Endothelial cell of umbilical vein (primary cell): ENCODE measurements around the gene TSEN2. TPM values are rescaled to one million over a fixed set of nuclear protein-coding genes. Genes with fewer than 3 reads are reported as not detected.

Source experiments
- BruUV-seq: library from RNA; stranded (reverse); fragments of 400-500 nt; replicated peaks from 2 replicates; lab custom pipeline; 2021; lab: Mats Ljungman, UMichigan
- CTCF ChIA-PET: fragments of 300-600, 350-600 bp; sonication (Branson Sonifier 250); formaldehyde crosslinking; loops from one replicate; lab custom pipeline; 2021; ENCODE audit warnings: antibody characterized with exemption, inconsistent platforms; lab: Charles Lee
- POLR2A ChIA-PET: fragments of 300-600, 350-600 bp; sonication (Branson Sonifier 250); formaldehyde crosslinking; loops from one replicate; lab custom pipeline; 2021; ENCODE audit warnings: antibody characterized with exemption, inconsistent platforms; lab: Charles Lee
- DNase-seq: peaks from one replicate; pipeline ENCODE4 v3.0.0-alpha.2; 2011; ENCODE audit warnings: low read depth, low spot score
- FAIRE-seq: peaks from 2 replicates; lab custom pipeline; 2011; peaks lifted over from hg19 to GRCh38; lab: Jason Lieb, UNC
- H2AFZ ChIP-seq: 2 replicates; pipeline ENCODE4 v1.6.0; 2012; ENCODE audit warnings: low read depth, low read length, control low read depth, inconsistent platforms
- H3K27ac ChIP-seq: 2 replicates; pipeline ENCODE4 v1.5.1; 2011; ENCODE audit warnings: low read depth, mild to moderate bottlenecking, control low read depth, low read length, moderate library complexity; ENCODE audit not compliant: insufficient read depth
- H3K27me3 ChIP-seq, 2 experiments: 2 replicates each; pipeline versions ENCODE4 v1.6.0 to v1.6.1; 2011; ENCODE audit warnings: low read length in 2 of 2, mixed read lengths in 1 of 2; ENCODE audit not compliant: control insufficient read depth in 2 of 2, insufficient read depth in 2 of 2
- H3K36me3 ChIP-seq, 2 experiments: 2 replicates in 1 of 2; 3 replicates in 1 of 2; pipeline ENCODE4 v1.5.1; 2011; ENCODE audit warnings: low read length in 2 of 2, mild to moderate bottlenecking in 1 of 2, moderate library complexity in 1 of 2; ENCODE audit not compliant: control insufficient read depth in 2 of 2, insufficient read depth in 2 of 2; ENCODE audit errors: extremely low read depth in 1 of 2
- H3K4me1 ChIP-seq: 3 replicates; pipeline ENCODE4 v1.5.1; 2011; ENCODE audit warnings: mild to moderate bottlenecking, low read length; ENCODE audit not compliant: control insufficient read depth, insufficient read depth; ENCODE audit errors: extremely low read depth
- H3K4me2 ChIP-seq: 2 replicates; pipeline ENCODE4 v1.6.1; 2011; ENCODE audit warnings: low read length, control low read depth, mixed read lengths; ENCODE audit not compliant: insufficient read depth
- H3K4me3 ChIP-seq, 3 experiments: fragments of 200-600 bp in 1 of 3; sonication (generic), shearing (Covaris generic) in 1 of 3; replicated peaks in 1 of 3; 2 replicates each; pipeline ENCODE4 v1.5.1; 2011 to 2016; ENCODE audit warnings: control low read depth in 3 of 3, low read length in 3 of 3, mild to moderate bottlenecking in 2 of 3, inconsistent platforms in 1 of 3, low read depth in 1 of 3, moderate library complexity in 1 of 3; ENCODE audit not compliant: insufficient read depth in 1 of 3
- H3K79me2 ChIP-seq: 2 replicates; pipeline ENCODE4 v1.6.0; 2012; ENCODE audit warnings: low read length, inconsistent platforms; ENCODE audit not compliant: control insufficient read depth, insufficient read depth
- H3K9ac ChIP-seq: replicated peaks from 2 replicates; pipeline ENCODE3; 2011; ENCODE audit warnings: low read length, control low read depth; ENCODE audit not compliant: insufficient read depth; ENCODE audit errors: extremely low read depth
- H3K9me1 ChIP-seq: replicated peaks from 3 replicates; pipeline ENCODE4 v1.6.0; 2011; ENCODE audit warnings: mild to moderate bottlenecking, low read length; ENCODE audit not compliant: control insufficient read depth, insufficient read depth; ENCODE audit errors: extremely low read depth
- H3K9me3 ChIP-seq: replicated peaks from 2 replicates; pipeline ENCODE4 v1.5.1; 2012; ENCODE audit warnings: low read length, inconsistent platforms; ENCODE audit not compliant: control insufficient read depth, insufficient read depth
- H4K20me1 ChIP-seq: replicated peaks from 2 replicates; pipeline ENCODE3; 2011; ENCODE audit warnings: mild to moderate bottlenecking, low read length; ENCODE audit not compliant: control insufficient read depth, insufficient read depth; ENCODE audit errors: extremely low read depth
- EZH2 ChIP-seq: IDR thresholded peaks from 2 replicates; pipeline ENCODE4 v1.6.1; 2012; ENCODE audit warnings: borderline replicate concordance, low read depth, mild to moderate bottlenecking, moderate library complexity, low read length, inconsistent platforms; ENCODE audit not compliant: severe bottlenecking
- FOS ChIP-seq: IDR thresholded peaks from 2 replicates; pipeline ENCODE4 v1.6.1; 2011; ENCODE audit warnings: mild to moderate bottlenecking, low read length, moderate library complexity, borderline replicate concordance; ENCODE audit not compliant: insufficient read depth
- GATA2 ChIP-seq: IDR thresholded peaks from 2 replicates; pipeline ENCODE4 v1.7.0; 2011; ENCODE audit warnings: low read depth, mild to moderate bottlenecking, moderate library complexity, mixed read lengths, low read length; ENCODE audit not compliant: insufficient read length, insufficient read depth
- MYC ChIP-seq: IDR thresholded peaks from one replicate; pipeline ENCODE4 v1.6.1; 2011; ENCODE audit warnings: mild to moderate bottlenecking, low read depth, low read length
- POLR2A ChIP-seq: IDR thresholded peaks from 2 replicates; pipeline ENCODE4 v1.6.1; 2012; ENCODE audit warnings: low read depth, mild to moderate bottlenecking, control low read depth, low read length
- dilution Hi-C: fragments of 300-500 bp; cut with MboI; formaldehyde crosslinking; loops from one replicate; pipeline ENCODE4 v1.15.0; 2019; ENCODE audit warnings: low sequenced_read_pairs; ENCODE audit not compliant: extremely low pct_ligation_motif_present
- intact Hi-C: fragments of 100-400 bp; cut with micrococcal nuclease; formaldehyde crosslinking; loops from one replicate; pipeline ENCODE4 v1.10.0; 2022
- polyA plus RNA-seq, 4 experiments: library from polyadenylated mRNA; depleted of rRNA in 3 of 4; stranded (reverse) in 3 of 4; unstranded in 1 of 4; fragments of >200 nt; gene quantifications; 2 replicates each; pipeline versions ENCODE4 v1.2.1 to v1.2.3, GENCODE V29; 2011 to 2012; ENCODE audit warnings: missing spikeins in 1 of 4
- total RNA-seq: library from RNA; stranded (reverse); gene quantifications from 2 replicates; pipeline ENCODE4 v1.2.3, GENCODE V29; 2021
- TF ChIP-seq, protein P1 (sequence below), 2 donors: IDR thresholded peaks; 1 replicate in 1 of 2; 2 replicates in 1 of 2; pipeline ENCODE4 v1.5.1; 2011; ENCODE audit warnings: low read length in 2 of 2, mild to moderate bottlenecking in 2 of 2, moderate library complexity in 2 of 2, control low read depth in 1 of 2, inconsistent platforms in 1 of 2, low read depth in 1 of 2; ENCODE audit not compliant: insufficient read depth in 1 of 2; ENCODE audit errors: extremely low read depth in 1 of 2
- TF ChIP-seq, protein P2 (sequence below): IDR thresholded peaks from 2 replicates; pipeline ENCODE4 v1.6.1; 2011; ENCODE audit not compliant: insufficient read depth, insufficient read length

TSEN2 gene
- total and polyA plus RNA-seq, 2 donors (not counting 3 experiments of a cell fraction or from before 2014, with no cell fraction given): 8.3 to 12.1 TPM

DNA sequence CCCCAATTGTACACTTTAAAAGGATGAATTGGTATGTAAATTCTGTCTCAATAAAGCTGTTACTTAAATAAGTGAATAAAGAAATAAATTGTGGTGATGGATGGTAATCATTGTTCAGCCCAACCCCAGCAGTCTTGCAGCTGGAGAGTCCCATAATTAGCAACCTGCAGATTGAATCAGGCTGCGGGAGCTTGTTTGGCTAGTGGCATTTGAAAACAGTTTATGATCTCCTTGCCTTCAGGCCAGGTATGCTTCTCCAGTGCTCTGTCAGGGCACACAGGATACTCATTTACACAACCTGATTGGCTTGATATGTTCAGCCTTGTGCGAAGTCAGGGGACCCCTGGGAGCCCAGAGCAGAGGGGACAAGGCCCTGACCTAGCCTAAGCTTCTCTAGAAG, 16.5 kb upstream of the TSEN2 start:
- Histone ChIP-seq H3K27me3 (no peaks in the 10 kb centered on the region), H3K4me1 (peaks cover 1% of the 10 kb centered on the region), H3K4me2 (no peak overlapping the region), H3K79me2 (no peaks in the 10 kb centered on the region), H3K9me1 (no peaks in the 10 kb centered on the region), H3K9ac (no peak overlapping the region), H2AFZ (no peak overlapping the region), H4K20me1 (no peaks in the 10 kb centered on the region), H3K27ac (no peak overlapping the region), H3K4me3 (no peak overlapping the region), H3K9me3 (no peaks in the 10 kb centered on the region), H3K36me3 (no peaks in the 10 kb centered on the region)
- no peak for TF ChIP-seq EZH2
- no peak for TF ChIP-seq POLR2A
- TF ChIP-seq, protein P1, sequence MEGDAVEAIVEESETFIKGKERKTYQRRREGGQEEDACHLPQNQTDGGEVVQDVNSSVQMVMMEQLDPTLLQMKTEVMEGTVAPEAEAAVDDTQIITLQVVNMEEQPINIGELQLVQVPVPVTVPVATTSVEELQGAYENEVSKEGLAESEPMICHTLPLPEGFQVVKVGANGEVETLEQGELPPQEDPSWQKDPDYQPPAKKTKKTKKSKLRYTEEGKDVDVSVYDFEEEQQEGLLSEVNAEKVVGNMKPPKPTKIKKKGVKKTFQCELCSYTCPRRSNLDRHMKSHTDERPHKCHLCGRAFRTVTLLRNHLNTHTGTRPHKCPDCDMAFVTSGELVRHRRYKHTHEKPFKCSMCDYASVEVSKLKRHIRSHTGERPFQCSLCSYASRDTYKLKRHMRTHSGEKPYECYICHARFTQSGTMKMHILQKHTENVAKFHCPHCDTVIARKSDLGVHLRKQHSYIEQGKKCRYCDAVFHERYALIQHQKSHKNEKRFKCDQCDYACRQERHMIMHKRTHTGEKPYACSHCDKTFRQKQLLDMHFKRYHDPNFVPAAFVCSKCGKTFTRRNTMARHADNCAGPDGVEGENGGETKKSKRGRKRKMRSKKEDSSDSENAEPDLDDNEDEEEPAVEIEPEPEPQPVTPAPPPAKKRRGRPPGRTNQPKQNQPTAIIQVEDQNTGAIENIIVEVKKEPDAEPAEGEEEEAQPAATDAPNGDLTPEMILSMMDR (IDR thresholded peaks at IDR 0.05; ENCODE audit: extremely low read depth in 1 of 2, insufficient read depth in 1 of 2, low read depth in 1 of 2, low read length in 2 of 2): no peak
- TF ChIP-seq, protein P2, sequence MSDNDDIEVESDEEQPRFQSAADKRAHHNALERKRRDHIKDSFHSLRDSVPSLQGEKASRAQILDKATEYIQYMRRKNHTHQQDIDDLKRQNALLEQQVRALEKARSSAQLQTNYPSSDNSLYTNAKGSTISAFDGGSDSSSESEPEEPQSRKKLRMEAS: no peak
- TF ChIP-seq FOS: no peak
- no peak for TF ChIP-seq GATA2
- TF ChIP-seq MYC: no peak
- DNase-seq (no peak), FAIRE-seq (no peak)
- ChIA-PET CTCF (interaction anchor here (1.3 to 4.4 kb wide), 2 partner anchors 12 to 17 kb away, joined by 4 to 16 read pairs; partner anchors contain the start of gene TSEN2), POLR2A (no interaction called here)
- dilution Hi-C loops: loop anchor here (10.0 kb wide), 1 partner anchor 323 kb away; no protein-coding TSS in a partner anchor
- intact Hi-C loops: no loop called here
- BruUV-seq: no TSS peak
